Dendritic cell treated with granulocyte-macrophage colony-stimulating factor and Interleukin-4, amounts not matched to agents 40 ng/mL and 50 ng/mL, for 4 days (primary cell): Measurements from ENCODE around the gene GGA3.
"Not testable (repeated sequence)": the region's sequence is repeated elsewhere in the genome, so short reads cannot be mapped to it uniquely, and the experiment has no call there.

Source experiments
- H3K27ac Mint-ChIP-seq: one replicate; pipeline ENCODE4 v1.8.0; 2022; ENCODE audit warnings: mild to moderate bottlenecking, mixed read lengths
- H3K27me3 Mint-ChIP-seq: one replicate; pipeline ENCODE4 v1.8.0; 2022; ENCODE audit warnings: mild to moderate bottlenecking, mixed read lengths
- H3K36me3 Mint-ChIP-seq: one replicate; pipeline ENCODE4 v1.8.0; 2022; ENCODE audit warnings: low read depth, mixed read lengths
- H3K4me1 Mint-ChIP-seq: one replicate; pipeline ENCODE4 v1.8.0; 2022; ENCODE audit warnings: low read depth, mixed read lengths
- H3K4me3 Mint-ChIP-seq: one replicate; pipeline ENCODE4 v1.8.0; 2022; ENCODE audit warnings: mild to moderate bottlenecking, moderate library complexity, mixed read lengths
- H3K9me3 Mint-ChIP-seq: one replicate; pipeline ENCODE4 v1.8.0; 2022; ENCODE audit warnings: mixed read lengths
- intact Hi-C: fragments of 100-400 bp; cut with micrococcal nuclease; formaldehyde crosslinking; loops from one replicate; pipeline ENCODE4 v1.15.0; 2022

The GGA3 gene

GRCh38 chr17:75288359-75288758 lies 27.0 kb upstream of the GGA3 start:
- peak overlapping the region; percentile 97 for H3K27ac Mint-ChIP-seq
- no peaks in the 10 kb centered on the region for H3K27me3 Mint-ChIP-seq
- peak overlapping the region; percentile 92 for H3K4me3 Mint-ChIP-seq
- H3K36me3 Mint-ChIP-seq: peaks cover 64% of the 10 kb centered on the region
- no peaks in the 10 kb centered on the region for H3K9me3 Mint-ChIP-seq
- intact Hi-C loops: loop anchor here (2.0 to 5.0 kb wide), 2 partner anchors 34 to 116 kb away; partner anchors contain the start of gene GRB2
- peaks cover 67% of the 10 kb centered on the region for H3K4me1 Mint-ChIP-seq

- intact Hi-C loops: loop anchor here (5.0 kb wide), 1 partner anchor 35 kb away; no protein-coding TSS in a partner anchor
Observed at GRCh38 chr17:75287221-75287620, 25.8 kb upstream of the GGA3 start.

DNA sequence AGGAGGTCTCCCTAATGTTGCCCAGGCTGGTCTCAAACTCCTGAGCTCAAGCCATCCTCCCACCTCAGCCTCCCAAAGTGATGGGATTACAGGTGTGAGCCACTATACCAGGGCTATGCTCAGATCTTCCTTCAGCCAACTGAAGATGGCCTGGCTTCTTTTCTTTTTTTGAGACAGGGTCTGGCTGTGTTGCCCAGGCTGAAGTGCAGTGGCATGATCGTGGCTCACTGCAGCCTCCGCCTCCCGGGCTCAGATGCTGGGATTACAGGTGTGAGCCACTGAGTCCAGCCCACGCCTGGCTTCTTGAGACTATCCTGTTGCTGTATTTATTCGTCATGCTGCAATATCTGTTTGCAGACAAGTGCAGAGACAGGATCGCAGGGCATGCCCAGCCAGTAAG lies 23.7 kb upstream of the GGA3 start:
- intact Hi-C loops: loop anchor here (5.0 kb wide), 1 partner anchor 37 kb away; no protein-coding TSS in a partner anchor
- H3K4me3 Mint-ChIP-seq: no peak overlapping the region
- no peaks in the 10 kb centered on the region for H3K27me3 Mint-ChIP-seq
- H3K27ac Mint-ChIP-seq: no peak overlapping the region
- H3K36me3 Mint-ChIP-seq: peaks cover 94% of the 10 kb centered on the region
- peaks cover 36% of the 10 kb centered on the region for H3K4me1 Mint-ChIP-seq
- no peaks in the 10 kb centered on the region for H3K9me3 Mint-ChIP-seq

More at GRCh38 chr17:75287221-75287620, 25.8 kb upstream of the GGA3 start:
- Mint-ChIP-seq H3K4me3 (no peak overlapping the region), H3K9me3 (no peaks in the 10 kb centered on the region), H3K36me3 (peaks cover 73% of the 10 kb centered on the region), H3K4me1 (peaks cover 55% of the 10 kb centered on the region), H3K27me3 (no peaks in the 10 kb centered on the region), H3K27ac (peak overlapping the region; percentile 97)

- H3K27ac Mint-ChIP-seq, H3K4me3 Mint-ChIP-seq, H3K27me3 Mint-ChIP-seq, intact Hi-C loops, H3K4me1 Mint-ChIP-seq, H3K9me3 Mint-ChIP-seq: not testable (repeated sequence)
- peaks cover 98% of the 10 kb centered on the region for H3K36me3 Mint-ChIP-seq
Observed at GRCh38 chr17:75280189-75280588, 18.8 kb upstream of the GGA3 start.

DNA sequence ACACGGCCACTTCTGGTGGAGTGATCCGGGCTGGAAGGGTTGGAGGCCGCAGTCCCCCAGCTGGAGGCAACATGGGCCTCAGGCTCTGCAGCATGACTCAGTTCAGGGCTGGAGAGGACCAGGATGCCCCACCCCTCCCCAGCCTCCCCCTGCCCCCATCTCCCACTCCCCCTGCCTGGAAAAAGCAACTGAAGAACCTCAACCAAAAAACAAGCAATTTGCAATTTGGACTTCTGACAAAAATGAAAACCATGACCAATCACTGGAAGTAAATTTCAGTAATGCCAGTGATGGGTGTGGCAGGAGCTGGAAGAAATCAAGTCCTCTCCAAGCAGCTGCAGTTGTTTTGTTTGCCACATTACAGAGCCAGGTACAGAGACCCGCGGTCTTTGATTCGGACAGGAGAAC lies 16.3 kb upstream of the GGA3 start:
- peaks cover 99% of the 10 kb centered on the region for H3K36me3 Mint-ChIP-seq
- H3K4me3 Mint-ChIP-seq: no peak overlapping the region

DNA sequence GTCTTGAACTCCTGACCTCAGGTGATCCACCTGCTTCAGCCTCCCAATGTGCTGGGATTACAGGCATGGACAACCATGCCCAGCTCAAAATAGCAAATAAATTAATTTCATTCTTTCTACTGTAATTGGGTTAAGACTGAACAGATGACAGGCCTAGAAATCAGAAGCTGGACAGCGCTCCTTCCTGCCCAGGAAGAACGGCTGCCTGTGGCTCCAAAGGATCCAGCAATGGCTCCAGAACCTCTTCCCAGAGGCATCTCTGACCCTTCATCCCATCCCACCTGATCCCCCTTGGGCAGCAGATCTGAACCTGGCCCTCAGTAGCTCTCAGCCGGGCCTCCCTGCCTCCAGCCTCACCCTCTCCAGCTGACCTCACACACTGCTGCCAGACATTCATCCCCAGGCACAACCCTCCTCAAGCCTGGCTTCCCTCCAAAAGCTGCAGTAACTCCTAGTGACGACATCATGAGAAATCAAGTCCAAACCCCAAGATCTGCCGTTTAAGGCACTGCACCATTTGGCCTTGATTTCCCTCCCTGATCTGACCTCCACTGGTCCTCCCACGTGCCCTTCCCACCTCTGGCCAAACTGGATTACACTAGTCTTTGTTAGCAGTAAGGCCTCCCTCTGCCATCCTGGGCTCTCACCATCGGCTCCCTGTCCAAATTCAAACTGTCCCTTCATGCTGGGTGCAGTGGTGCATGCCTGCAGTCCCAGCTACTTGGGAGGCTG lies 12.7 kb upstream of the GGA3 start:
- no peaks in the 10 kb centered on the region for H3K9me3 Mint-ChIP-seq
- H3K27me3 Mint-ChIP-seq: no peaks in the 10 kb centered on the region
- H3K4me1 Mint-ChIP-seq: peaks cover 47% of the 10 kb centered on the region
- intact Hi-C loops: loop anchor here (5.0 kb wide), 1 partner anchor 138 kb away; no protein-coding TSS in a partner anchor
- no peak overlapping the region for H3K4me3 Mint-ChIP-seq
- no peak overlapping the region for H3K27ac Mint-ChIP-seq
- peaks cover 90% of the 10 kb centered on the region for H3K36me3 Mint-ChIP-seq

More for the DNA sequence above, 16.3 kb upstream of the GGA3 start:
- Mint-ChIP-seq H3K9me3 (no peaks in the 10 kb centered on the region), H3K4me1 (peaks cover 22% of the 10 kb centered on the region), H3K27me3 (no peaks in the 10 kb centered on the region), H3K27ac (no peak overlapping the region)
- intact Hi-C loops: no loop called here

- intact Hi-C loops: loop anchor here (5.0 kb wide), 1 partner anchor 139 kb away; no protein-coding TSS in a partner anchor
- H3K9me3 Mint-ChIP-seq: no peaks in the 10 kb centered on the region
- peaks cover 84% of the 10 kb centered on the region for H3K36me3 Mint-ChIP-seq
Observed at GRCh38 chr17:75272848-75273184, 11.4 kb upstream of the GGA3 start.

DNA sequence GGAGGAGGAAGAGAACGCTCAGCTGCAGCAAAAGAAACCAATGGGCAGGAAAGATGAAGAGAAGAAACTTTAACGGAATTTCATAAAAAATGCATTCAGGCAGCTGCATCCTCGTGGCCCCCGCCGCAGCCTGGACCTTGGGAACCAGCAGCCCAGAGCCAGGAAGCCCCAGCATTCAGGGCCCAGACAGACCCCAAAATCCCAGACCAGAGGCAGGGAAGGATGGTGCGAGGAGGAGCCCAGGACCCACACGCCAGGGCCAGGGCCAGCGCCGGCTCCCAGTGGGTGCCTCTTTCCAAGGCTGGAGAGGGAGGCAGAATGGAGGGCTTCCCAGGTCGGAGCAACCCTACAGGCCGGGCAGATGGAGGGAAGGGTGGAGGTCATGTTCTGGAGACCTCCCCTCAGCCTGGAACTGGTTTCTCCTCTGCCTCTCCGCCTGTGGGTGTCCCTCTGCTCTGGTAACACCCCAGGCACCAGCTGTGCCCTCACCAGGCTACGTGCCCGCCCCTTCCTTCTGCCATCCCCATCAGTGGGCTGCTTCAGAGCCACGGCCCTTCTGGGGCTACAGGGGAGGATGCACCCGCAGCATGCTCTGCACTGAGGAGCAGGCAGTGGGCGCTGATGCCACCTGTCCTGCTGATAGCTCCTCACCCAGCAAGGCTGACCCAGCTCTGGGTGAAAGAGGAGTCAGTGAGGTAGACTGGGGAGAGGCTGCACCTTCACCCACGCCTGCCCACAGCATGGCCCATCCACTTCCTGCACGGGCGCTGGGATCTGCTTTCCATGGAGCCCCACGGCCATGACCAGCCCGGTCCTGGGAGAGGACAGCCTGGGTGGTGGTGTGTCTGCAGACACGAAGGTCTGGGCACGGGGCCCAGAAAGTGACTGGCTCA lies 10.8 kb upstream of the GGA3 start:
- H3K4me3 Mint-ChIP-seq: peak overlapping the region; percentile 81
- peak overlapping the region; percentile 96 for H3K27ac Mint-ChIP-seq
- H3K36me3 Mint-ChIP-seq: peaks cover 84% of the 10 kb centered on the region
- H3K4me1 Mint-ChIP-seq: peaks cover 66% of the 10 kb centered on the region
- H3K9me3 Mint-ChIP-seq: no peaks in the 10 kb centered on the region
- intact Hi-C loops: loop anchor here (5.0 kb wide), 1 partner anchor 140 kb away; no protein-coding TSS in a partner anchor
- no peaks in the 10 kb centered on the region for H3K27me3 Mint-ChIP-seq

More at GRCh38 chr17:75272848-75273184, 11.4 kb upstream of the GGA3 start:
- peak overlapping the region; percentile 81 for H3K4me3 Mint-ChIP-seq
- H3K27ac Mint-ChIP-seq: peak overlapping the region; percentile 96
- peaks cover 60% of the 10 kb centered on the region for H3K4me1 Mint-ChIP-seq
- no peaks in the 10 kb centered on the region for H3K27me3 Mint-ChIP-seq

- intact Hi-C loops: loop anchor here (5.0 kb wide), 1 partner anchor 141 kb away; no protein-coding TSS in a partner anchor
- Mint-ChIP-seq H3K27me3 (no peaks in the 10 kb centered on the region), H3K4me3 (peak overlapping the region; percentile 81), H3K27ac (peak overlapping the region; percentile 96), H3K4me1 (peaks cover 74% of the 10 kb centered on the region), H3K9me3 (no peaks in the 10 kb centered on the region), H3K36me3 (peaks cover 84% of the 10 kb centered on the region)
Observed at GRCh38 chr17:75271233-75271954, 10.0 kb upstream of the GGA3 start.

DNA sequence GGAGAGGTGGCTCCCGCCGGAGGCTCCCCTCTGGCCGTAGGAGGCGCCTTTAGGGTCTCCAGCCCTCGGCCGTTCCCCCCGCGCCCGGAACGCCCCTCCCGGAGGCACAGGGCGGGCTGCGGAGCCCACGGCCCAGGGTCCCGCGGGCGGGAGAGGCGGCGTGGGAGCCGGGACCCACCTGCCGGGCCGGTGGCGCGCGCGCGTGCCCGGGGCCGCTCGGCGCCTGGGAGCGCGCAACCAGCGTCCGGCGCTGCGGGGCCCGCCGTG lies 9.5 kb upstream of the GGA3 start, which contains the start of gene MIF4GD:
Gene MIF4GD (minus strand): TSS at position 266 of the 267 bp plus-strand sequence. CDS start 1,036 bp downstream, outside the sequence.
- Mint-ChIP-seq H3K36me3 (peaks cover 84% of the 10 kb centered on the region), H3K27ac (peak within 1 kb of the TSS; percentile 96), H3K4me3 (peak within 1 kb of the TSS; percentile 93), H3K9me3 (no peaks in the 10 kb centered on the region), H3K27me3 (no peaks in the 10 kb centered on the region), H3K4me1 (peaks cover 78% of the 10 kb centered on the region)
- intact Hi-C loops: loop anchor here (5.0 kb wide), 1 partner anchor 141 kb away; no protein-coding TSS in a partner anchor

DNA sequence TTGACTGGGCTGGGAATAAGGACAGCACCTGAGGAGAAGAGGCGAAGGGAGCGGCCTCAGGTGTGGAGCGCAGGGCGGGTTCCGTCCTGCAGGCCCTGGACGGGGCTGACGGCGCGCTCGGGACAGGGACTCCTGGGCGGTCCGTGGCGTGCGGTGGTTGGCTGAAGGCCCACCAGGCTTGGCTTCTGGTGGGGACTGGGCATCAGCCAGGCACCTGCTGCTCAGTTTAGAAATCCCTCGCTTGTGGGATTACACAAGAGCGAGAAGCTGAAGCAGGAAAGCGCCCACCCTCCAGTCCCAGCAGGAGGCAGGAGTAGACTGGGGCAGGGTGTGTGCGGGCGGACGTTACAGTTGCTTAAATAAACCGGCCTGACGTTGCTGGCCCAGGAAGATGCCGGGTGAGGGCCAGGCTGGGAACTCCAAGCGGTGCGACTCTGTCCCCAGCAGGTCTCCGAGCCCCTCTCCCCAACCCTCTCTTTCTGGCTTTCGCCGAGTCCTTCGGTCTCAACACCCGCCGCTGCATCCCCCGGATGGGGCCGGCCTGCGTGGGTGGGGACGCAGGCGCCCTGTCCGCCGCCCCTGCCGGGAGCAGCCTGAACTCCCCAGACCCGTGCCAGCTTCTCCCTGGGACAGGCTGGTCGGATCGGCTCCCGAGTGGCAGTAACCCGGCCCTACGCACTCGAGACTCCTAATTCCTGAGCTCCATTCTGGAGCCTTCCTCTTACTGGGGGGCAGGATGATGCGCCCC lies 9.0 kb upstream of the GGA3 start:
- intact Hi-C loops: loop anchor here (5.0 kb wide), 1 partner anchor 142 kb away; no protein-coding TSS in a partner anchor
- H3K36me3 Mint-ChIP-seq: peaks cover 84% of the 10 kb centered on the region
- no peaks in the 10 kb centered on the region for H3K27me3 Mint-ChIP-seq
- H3K9me3 Mint-ChIP-seq: no peaks in the 10 kb centered on the region
- H3K4me3 Mint-ChIP-seq: peak overlapping the region; percentile 93
- peaks cover 82% of the 10 kb centered on the region for H3K4me1 Mint-ChIP-seq
- H3K27ac Mint-ChIP-seq: peak overlapping the region; percentile 96

DNA sequence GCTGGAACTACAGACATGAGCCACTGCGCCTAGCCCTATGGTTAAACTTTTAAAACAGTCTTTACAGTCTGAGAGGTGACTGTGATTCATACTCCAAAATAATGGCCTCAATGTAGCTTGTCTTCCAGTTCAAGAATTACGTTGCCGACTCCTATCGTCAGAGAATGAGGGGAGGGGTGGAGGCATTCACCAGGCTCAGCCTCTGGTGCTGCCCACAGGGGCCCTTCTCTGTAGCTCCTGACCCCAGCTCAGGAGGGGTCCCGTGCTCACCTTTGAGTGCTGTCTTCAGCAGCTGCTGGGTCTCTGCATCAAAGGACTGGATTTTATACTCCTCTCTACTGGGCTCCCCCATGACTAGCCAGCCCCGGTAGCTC lies 8.4 kb upstream of the GGA3 start:
- H3K27me3 Mint-ChIP-seq: no peaks in the 10 kb centered on the region
- intact Hi-C loops: loop anchor here (5.0 kb wide), 1 partner anchor 142 kb away; no protein-coding TSS in a partner anchor
- no peaks in the 10 kb centered on the region for H3K9me3 Mint-ChIP-seq
- peak overlapping the region; percentile 96 for H3K27ac Mint-ChIP-seq
- peaks cover 84% of the 10 kb centered on the region for H3K36me3 Mint-ChIP-seq
- peak overlapping the region; percentile 93 for H3K4me3 Mint-ChIP-seq
- H3K4me1 Mint-ChIP-seq: peaks cover 81% of the 10 kb centered on the region
